Neuronal stem cell (in vitro differentiated cells): Measurements from ENCODE around the gene ITGB4.
A peak's percentile ranks its signal among the peaks of the same experiment; 100 is the strongest.

ENCODE experiments used
- DNase-seq: peaks from one replicate; pipeline ENCODE4 v3.0.0-alpha.2; 2013; ENCODE audit warnings: low spot score
- H2AFZ ChIP-seq: one replicate; pipeline ENCODE4 v1.6.1; 2013; ENCODE audit warnings: mild to moderate bottlenecking, low read length, inconsistent platforms
- H2AK5ac ChIP-seq: 2 replicates; pipeline ENCODE4 v1.6.1; 2013; ENCODE audit warnings: low read depth, mild to moderate bottlenecking, inconsistent platforms, low read length, moderate library complexity, mixed read lengths
- H2BK120ac ChIP-seq: 2 replicates; pipeline ENCODE4 v1.6.1; 2013; ENCODE audit warnings: low read depth, mild to moderate bottlenecking, inconsistent platforms, low read length, moderate library complexity, mixed read lengths
- H2BK12ac ChIP-seq: one replicate; pipeline ENCODE4 v1.6.1; 2013; ENCODE audit warnings: low read length, inconsistent platforms
- H2BK15ac ChIP-seq: 2 replicates; pipeline ENCODE4 v1.6.1; 2013; ENCODE audit warnings: mild to moderate bottlenecking, low read length, inconsistent platforms, mixed read lengths
- H2BK5ac ChIP-seq: one replicate; pipeline ENCODE4 v1.6.1; 2013; ENCODE audit warnings: inconsistent platforms, mild to moderate bottlenecking, low read length, moderate library complexity
- H3K14ac ChIP-seq: one replicate; pipeline ENCODE4 v1.6.1; 2013; ENCODE audit warnings: low read length, inconsistent platforms
- H3K18ac ChIP-seq: 2 replicates; pipeline ENCODE4 v1.6.1; 2013; ENCODE audit warnings: low read length, inconsistent platforms
- H3K23ac ChIP-seq: 2 replicates; pipeline ENCODE4 v1.6.1; 2013; ENCODE audit warnings: low read depth, mild to moderate bottlenecking, mixed read lengths, low read length, inconsistent platforms; ENCODE audit not compliant: poor library complexity
- H3K27ac ChIP-seq: replicated peaks from 3 replicates; pipeline ENCODE4 v1.5.1; 2013; ENCODE audit warnings: low read length, inconsistent platforms
- H3K27me3 ChIP-seq, 3 experiments: 2 replicates each; pipeline ENCODE4 v1.6.1; 2013; ENCODE audit warnings: low read length in 3 of 3, mild to moderate bottlenecking in 2 of 3, inconsistent platforms in 1 of 3, low read depth in 1 of 3, mixed read lengths in 1 of 3, moderate library complexity in 1 of 3; ENCODE audit not compliant: control insufficient read depth in 3 of 3, insufficient read depth in 3 of 3
- H3K36me3 ChIP-seq, 2 donors: replicated peaks in 1 of 2; 2 replicates each; pipeline ENCODE4 v1.6.1; 2013; ENCODE audit warnings: low read length in 2 of 2; ENCODE audit not compliant: control insufficient read depth in 2 of 2, insufficient read depth in 2 of 2
- H3K4ac ChIP-seq: 2 replicates; pipeline ENCODE4 v1.6.1; 2013; ENCODE audit warnings: inconsistent platforms, mild to moderate bottlenecking, low read length, moderate library complexity
- H3K4me1 ChIP-seq, 2 donors: 1 replicate in 1 of 2; 2 replicates in 1 of 2; pipeline ENCODE4 v1.6.1; 2013; ENCODE audit warnings: low read length in 2 of 2, low read depth in 1 of 2; ENCODE audit not compliant: control insufficient read depth in 2 of 2, insufficient read depth in 1 of 2
- H3K4me2 ChIP-seq: one replicate; pipeline ENCODE4 v1.6.1; 2013; ENCODE audit warnings: mild to moderate bottlenecking, low read length, inconsistent platforms; ENCODE audit not compliant: insufficient read depth, poor library complexity, severe bottlenecking
- H3K4me3 ChIP-seq, 2 donors: 2 replicates each; pipeline ENCODE4 v1.5.1; 2013; ENCODE audit warnings: low read length in 2 of 2, mild to moderate bottlenecking in 2 of 2, inconsistent platforms in 1 of 2, moderate library complexity in 1 of 2
- H3K79me1 ChIP-seq: one replicate; pipeline ENCODE4 v1.6.1; 2013; ENCODE audit warnings: low read depth, mild to moderate bottlenecking, inconsistent platforms, low read length, moderate library complexity
- H3K9ac ChIP-seq: one replicate; pipeline ENCODE4 v1.6.1; 2013; ENCODE audit warnings: mild to moderate bottlenecking, low read depth, low read length, inconsistent platforms; ENCODE audit not compliant: poor library complexity
- H3K9me3 ChIP-seq, 2 donors: replicated peaks in 1 of 2; 2 replicates each; pipeline versions ENCODE3 to v1.6.1; 2013; ENCODE audit warnings: low read length in 2 of 2, mild to moderate bottlenecking in 2 of 2, inconsistent platforms in 1 of 2, low read depth in 1 of 2, mixed read lengths in 1 of 2, moderate library complexity in 1 of 2; ENCODE audit not compliant: control insufficient read depth in 2 of 2, insufficient read depth in 1 of 2
- H4K8ac ChIP-seq: one replicate; pipeline ENCODE4 v1.6.1; 2013; ENCODE audit warnings: low read depth, mild to moderate bottlenecking, inconsistent platforms, low read length, moderate library complexity
- H4K91ac ChIP-seq: one replicate; pipeline ENCODE4 v1.6.1; 2013; ENCODE audit warnings: low read length, low read depth, mild to moderate bottlenecking, inconsistent platforms; ENCODE audit not compliant: poor library complexity
- WGBS, 2 donors: extraction: QIAGEN DNeasy Blood & Tissue Kit; methylation state at CpG; one replicate each; pipeline ENCODE4 v1.1.7; 2013; ENCODE audit warnings: missing lambda C conversion rate in 2 of 2, mixed read lengths in 1 of 2; ENCODE audit not compliant: insufficient read length in 2 of 2, insufficient replicate concordance in 1 of 2; ENCODE audit errors: extremely low coverage in 2 of 2; 5-methylcytosine and 5-hydroxymethylcytosine counted together

Gene ITGB4

DNA sequence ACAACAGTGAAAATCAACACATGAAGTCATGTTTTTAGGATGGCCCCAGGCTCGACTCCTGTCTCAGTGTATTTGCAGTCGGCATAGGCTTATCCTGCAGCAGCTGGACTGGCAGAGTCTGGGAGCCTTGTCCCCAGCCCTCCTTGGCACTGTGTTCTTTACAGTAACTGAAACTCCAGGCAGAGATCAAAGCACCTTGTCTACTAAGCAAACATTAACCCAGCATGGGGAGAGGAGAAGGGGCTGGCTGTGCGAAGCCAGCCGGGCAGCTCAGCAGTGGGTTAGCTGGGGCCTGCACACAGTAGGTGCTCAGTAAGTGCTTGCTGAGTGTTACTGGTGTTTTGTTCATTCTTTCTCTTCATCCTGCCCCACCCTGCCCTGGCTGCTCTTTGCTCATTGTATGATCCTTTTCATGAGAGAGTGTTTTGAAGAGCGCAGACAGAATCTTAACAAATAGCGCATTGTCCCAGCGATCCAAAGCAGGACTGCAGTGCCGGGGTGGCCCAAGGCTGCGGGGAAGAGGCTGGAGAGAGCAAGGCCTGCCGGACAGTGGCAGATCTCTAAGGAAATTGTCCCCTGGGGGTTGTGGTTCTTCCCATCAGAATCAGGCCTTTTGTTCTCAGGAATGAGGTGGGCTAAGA, 23.5 kb upstream of the ITGB4 start:
- no peak overlapping the region for H2AK5ac ChIP-seq
- H4K8ac ChIP-seq: no peak overlapping the region
- H3K4ac ChIP-seq: no peak overlapping the region
- no peak overlapping the region for H3K4me2 ChIP-seq
- no peak overlapping the region for H3K27ac ChIP-seq
- no peak overlapping the region for H3K9ac ChIP-seq
- H2AFZ ChIP-seq: no peak overlapping the region
- no peak overlapping the region for H3K4me3 ChIP-seq
- H2BK12ac ChIP-seq: no peak overlapping the region
- no peak overlapping the region for H2BK15ac ChIP-seq
- H2BK5ac ChIP-seq: no peak overlapping the region
- no peak overlapping the region for H3K18ac ChIP-seq
- H3K14ac ChIP-seq: no peak overlapping the region
- no CpG with 5 or more reads among the region's 10 CpGs for WGBS, 2 donors
- peaks cover 0 to 1% of the 10 kb centered on the region in 2 donors for H3K9me3 ChIP-seq
- H3K23ac ChIP-seq: no peak overlapping the region
- H3K79me1 ChIP-seq: peaks cover 2% of the 10 kb centered on the region
- H4K91ac ChIP-seq: no peak overlapping the region
- no peaks in the 10 kb centered on the region for H3K27me3 ChIP-seq
- peaks cover 0 to 20% of the 10 kb centered on the region in 2 donors for H3K4me1 ChIP-seq
- no peak overlapping the region for H2BK120ac ChIP-seq
- no peak for DNase-seq
- peaks cover 46 to 99% of the 10 kb centered on the region in 2 donors for H3K36me3 ChIP-seq

DNA sequence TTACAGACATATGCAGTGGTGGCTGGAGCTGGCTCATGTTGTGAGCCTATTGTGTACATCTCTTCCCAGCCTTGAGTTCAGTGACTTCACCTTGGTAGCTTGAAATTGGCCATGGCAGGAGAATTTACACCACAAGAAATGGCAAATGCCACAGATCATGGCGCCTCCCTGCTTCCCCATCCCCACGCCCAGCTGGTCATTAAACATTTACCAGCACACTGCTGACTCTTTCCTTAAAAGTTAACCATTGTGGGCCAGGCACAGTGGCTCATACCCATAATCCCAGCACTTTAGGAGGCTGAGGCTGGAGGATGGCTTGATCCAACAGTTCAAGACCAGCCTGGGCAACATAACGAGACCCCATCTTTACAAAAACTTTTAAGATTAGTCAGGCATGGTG, 22.6 kb upstream of the ITGB4 start:
- Histone ChIP-seq H3K79me1 (peaks cover 2% of the 10 kb centered on the region), H3K23ac (no peak overlapping the region), H3K4me1 (peaks cover 0 to 11% of the 10 kb centered on the region in 2 donors), H3K27me3 (no peaks in the 10 kb centered on the region), H3K36me3 (peaks cover 53 to 99% of the 10 kb centered on the region in 2 donors), H3K14ac (no peak overlapping the region), H3K4me2 (no peak overlapping the region), H3K9ac (no peak overlapping the region), H3K27ac (no peak overlapping the region), H2BK120ac (no peak overlapping the region), H3K18ac (no peak overlapping the region), H3K9me3 (peaks cover 0 to 1% of the 10 kb centered on the region in 2 donors), H2AFZ (no peak overlapping the region), H4K8ac (no peak overlapping the region), H2BK12ac (no peak overlapping the region), H4K91ac (no peak overlapping the region), H3K4me3 (no peak overlapping the region), H2BK5ac (no peak overlapping the region), H2AK5ac (no peak overlapping the region), H3K4ac (no peak overlapping the region), H2BK15ac (no peak overlapping the region)
- DNase-seq: no peak
- no CpG with 5 or more reads among the region's 3 CpGs for WGBS, 2 donors

GRCh38 chr17:75701288-75701687, 20.0 kb upstream of the ITGB4 start:
- Histone ChIP-seq H4K8ac (no peak overlapping the region), H3K4me1 (peaks cover 0 to 2% of the 10 kb centered on the region in 2 donors), H3K4me2 (no peak overlapping the region), H3K79me1 (no peaks in the 10 kb centered on the region), H3K9ac (no peak overlapping the region), H4K91ac (no peak overlapping the region), H2AFZ (no peak overlapping the region), H2BK120ac (no peak overlapping the region), H3K27me3 (no peaks in the 10 kb centered on the region), H3K23ac (no peak overlapping the region), H3K14ac (no peak overlapping the region), H2BK5ac (no peak overlapping the region), H2AK5ac (no peak overlapping the region), H3K4ac (no peak overlapping the region), H2BK15ac (no peak overlapping the region), H2BK12ac (peak overlapping the region; percentile 63), H3K9me3 (no peaks in the 10 kb centered on the region), H3K4me3 (no peak overlapping the region), H3K18ac (no peak overlapping the region), H3K36me3 (peaks cover 62 to 99% of the 10 kb centered on the region in 2 donors), H3K27ac (no peak overlapping the region)
- WGBS, 2 donors: no CpG with 5 or more reads among the region's 10 CpGs
- DNase-seq: no peak

DNA sequence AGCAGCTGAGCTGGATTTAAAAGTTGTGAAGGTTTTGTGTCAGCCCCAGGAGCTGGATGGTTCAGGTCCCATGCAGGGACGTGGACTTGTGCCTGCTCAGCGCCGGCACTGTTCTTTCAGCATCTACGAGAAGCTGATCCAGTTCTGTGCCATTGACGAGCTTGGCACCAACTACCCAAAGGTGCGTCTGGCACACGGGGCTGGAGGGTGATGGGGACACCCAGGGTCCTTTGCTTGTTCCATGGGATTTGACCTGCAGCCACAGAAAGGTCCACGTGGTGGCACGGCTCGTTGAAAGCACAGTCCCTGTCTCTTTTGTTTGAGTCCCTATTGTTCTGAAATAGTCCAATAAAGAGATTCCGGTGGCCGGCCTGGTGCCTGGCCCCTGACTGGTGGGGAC, 18.1 kb upstream of the ITGB4 start:
- no peak overlapping the region for H3K4me2 ChIP-seq
- H3K9ac ChIP-seq: no peak overlapping the region
- no peak overlapping the region for H2BK15ac ChIP-seq
- no peaks in the 10 kb centered on the region for H3K4me1 ChIP-seq
- H3K18ac ChIP-seq: no peak overlapping the region
- H2AK5ac ChIP-seq: no peak overlapping the region
- no peak overlapping the region for H2BK120ac ChIP-seq
- no peak overlapping the region for H4K8ac ChIP-seq
- DNase-seq: no peak
- H2BK12ac ChIP-seq: no peak overlapping the region
- WGBS, 2 donors: no CpG with 5 or more reads among the region's 12 CpGs
- no peak overlapping the region for H3K14ac ChIP-seq
- no peaks in the 10 kb centered on the region for H3K9me3 ChIP-seq
- no peak overlapping the region for H3K27ac ChIP-seq
- H3K27me3 ChIP-seq: no peaks in the 10 kb centered on the region
- no peak overlapping the region for H2AFZ ChIP-seq
- H3K4me3 ChIP-seq: no peak overlapping the region
- H3K23ac ChIP-seq: no peak overlapping the region
- peaks cover 66 to 98% of the 10 kb centered on the region in 2 donors for H3K36me3 ChIP-seq
- H3K79me1 ChIP-seq: no peaks in the 10 kb centered on the region
- H2BK5ac ChIP-seq: no peak overlapping the region
- no peak overlapping the region for H3K4ac ChIP-seq
- H4K91ac ChIP-seq: no peak overlapping the region
